ENCODE data around the gene AQP12B.

Gene AQP12B

DNA sequence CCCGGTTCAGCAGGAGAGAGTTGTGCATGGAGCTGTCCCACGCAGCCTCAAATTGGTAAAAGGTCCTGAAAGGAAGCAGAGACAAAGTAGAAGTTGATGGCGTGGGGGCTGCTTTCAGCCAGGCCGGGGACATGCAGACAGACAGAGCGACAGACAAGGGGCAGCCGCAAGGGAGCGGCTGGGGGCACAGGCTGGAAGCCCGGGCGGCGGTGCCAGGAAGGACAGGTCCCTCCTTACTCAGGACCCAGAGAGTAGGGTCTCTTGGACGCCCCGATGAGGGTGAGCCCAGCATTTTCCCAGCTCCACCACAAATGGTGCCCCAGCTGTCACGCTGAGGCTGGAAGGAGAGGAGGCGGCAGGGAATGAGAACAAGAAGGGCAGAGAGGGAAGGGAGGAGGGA lies 44.2 kb upstream of the AQP12B start:
- 88% methylated on average over 12 of the region's 14 CpGs for WGBS
- Histone ChIP-seq H2BK120ac (ENCODE audit: low read depth, low read length) (no peak overlapping the region), H3K18ac (ENCODE audit: low read depth in 1 of 2, low read length in 2 of 2) (no peak overlapping the region)

DNA sequence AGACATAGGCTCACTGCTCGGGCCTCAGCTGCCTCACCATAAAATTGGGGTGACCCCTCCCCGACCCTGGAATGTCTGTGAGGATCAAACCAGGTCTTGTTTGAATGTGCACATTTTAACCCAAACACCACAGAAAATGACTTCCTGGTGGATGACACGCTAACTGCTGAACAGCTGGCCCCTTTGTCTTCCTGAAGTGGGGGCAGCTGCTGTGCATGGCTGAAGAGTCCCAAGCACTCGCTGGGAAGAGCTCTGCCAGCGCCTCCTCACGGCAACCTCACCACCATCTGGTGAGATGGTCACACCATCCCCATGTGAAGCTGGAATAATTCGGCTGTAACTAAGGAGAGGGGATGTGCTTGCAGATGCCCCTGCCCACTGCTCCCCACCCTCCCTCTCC lies 43.0 kb upstream of the AQP12B start:
- no peak overlapping the region for H4K8ac ChIP-seq (ENCODE audit: low read length)
- no peaks in the 10 kb centered on the region for H3K36me3 ChIP-seq (ENCODE audit: control insufficient read depth in 1 of 2, insufficient read depth in 2 of 2, low read depth in 1 of 2, low read length in 2 of 2)
- H3K18ac ChIP-seq (ENCODE audit: low read depth in 1 of 2, low read length in 2 of 2), result no peak overlapping the region
- H3K14ac ChIP-seq (ENCODE audit: low read length in 2 of 2), result no peak overlapping the region
- DNase-seq, result no peak
- no peak overlapping the region for H3K27ac ChIP-seq (ENCODE audit: low read length, poor library complexity, severe bottlenecking)
- no peak overlapping the region for H3K9ac ChIP-seq (ENCODE audit: low read length)
- no peak overlapping the region for H2AFZ ChIP-seq (ENCODE audit: low read depth, low read length)
- no peak overlapping the region for H2BK120ac ChIP-seq (ENCODE audit: low read depth, low read length)
- no peak overlapping the region for H2AK5ac ChIP-seq (ENCODE audit: low read length, severe bottlenecking)
- no peaks in the 10 kb centered on the region for H3K9me3 ChIP-seq (ENCODE audit: control insufficient read depth, low read length)
- H4K91ac ChIP-seq (ENCODE audit: low read length), result no peak overlapping the region
- no peaks in the 10 kb centered on the region for H3K79me1 ChIP-seq (replicated peaks; ENCODE audit: low read length, poor library complexity, severe bottlenecking)
- no peak overlapping the region for H3K23ac ChIP-seq (ENCODE audit: low read length in 2 of 2)
- H3K4me1 ChIP-seq (ENCODE audit: control insufficient read depth, insufficient read depth, low read depth, low read length), result no peaks in the 10 kb centered on the region
- H3K27me3 ChIP-seq (ENCODE audit: control insufficient read depth in 1 of 2, insufficient read depth in 1 of 2, low read length in 2 of 2), result peaks cover 15 to 70% of the 10 kb centered on the region in 2 experiments
- no peak overlapping the region for H2BK5ac ChIP-seq (ENCODE audit: low read depth, low read length, poor library complexity, severe bottlenecking)
- no peak overlapping the region for H2BK12ac ChIP-seq (ENCODE audit: low read length in 2 of 2)
- no peak overlapping the region for H3K4ac ChIP-seq (ENCODE audit: low read depth in 1 of 2, low read length in 2 of 2)
- 79% methylated on average over 7 of the region's 7 CpGs for WGBS
- no peak overlapping the region for H2BK15ac ChIP-seq (ENCODE audit: low read depth, poor library complexity, severe bottlenecking)
- no peak overlapping the region for H3K4me3 ChIP-seq (ENCODE audit: insufficient read depth in 1 of 2, low read depth in 1 of 2, low read length in 2 of 2)
- H3K4me2 ChIP-seq (ENCODE audit: low read length, poor library complexity, severe bottlenecking), result no peak overlapping the region

More for the DNA sequence above, 44.2 kb upstream of the AQP12B start:
- Histone ChIP-seq H2BK12ac (ENCODE audit: low read length in 2 of 2) (no peak overlapping the region), H3K23ac (ENCODE audit: low read length in 2 of 2) (no peak overlapping the region), H3K9ac (ENCODE audit: low read length) (no peak overlapping the region), H2BK5ac (ENCODE audit: low read depth, low read length, poor library complexity, severe bottlenecking) (no peak overlapping the region), H3K4me1 (ENCODE audit: control insufficient read depth, insufficient read depth, low read depth, low read length) (peaks cover 3% of the 10 kb centered on the region), H3K36me3 (ENCODE audit: control insufficient read depth in 1 of 2, insufficient read depth in 2 of 2, low read depth in 1 of 2, low read length in 2 of 2) (no peaks in the 10 kb centered on the region), H2AK5ac (ENCODE audit: low read length, severe bottlenecking) (no peak overlapping the region), H3K79me1 (replicated peaks; ENCODE audit: low read length, poor library complexity, severe bottlenecking) (no peaks in the 10 kb centered on the region), H3K9me3 (ENCODE audit: control insufficient read depth, low read length) (no peaks in the 10 kb centered on the region), H3K27ac (ENCODE audit: low read length, poor library complexity, severe bottlenecking) (no peak overlapping the region), H3K4me3 (ENCODE audit: insufficient read depth in 1 of 2, low read depth in 1 of 2, low read length in 2 of 2) (no peak overlapping the region), H3K4ac (ENCODE audit: low read depth in 1 of 2, low read length in 2 of 2) (no peak overlapping the region), H4K91ac (ENCODE audit: low read length) (no peak overlapping the region), H3K4me2 (ENCODE audit: low read length, poor library complexity, severe bottlenecking) (no peak overlapping the region), H2AFZ (ENCODE audit: low read depth, low read length) (no peak overlapping the region), H2BK15ac (ENCODE audit: low read depth, poor library complexity, severe bottlenecking) (no peak overlapping the region), H3K14ac (ENCODE audit: low read length in 2 of 2) (no peak overlapping the region), H4K8ac (ENCODE audit: low read length) (no peak overlapping the region), H3K27me3 (ENCODE audit: control insufficient read depth in 1 of 2, insufficient read depth in 1 of 2, low read length in 2 of 2) (peaks cover 25 to 71% of the 10 kb centered on the region in 2 experiments)
- no peak for DNase-seq

DNA sequence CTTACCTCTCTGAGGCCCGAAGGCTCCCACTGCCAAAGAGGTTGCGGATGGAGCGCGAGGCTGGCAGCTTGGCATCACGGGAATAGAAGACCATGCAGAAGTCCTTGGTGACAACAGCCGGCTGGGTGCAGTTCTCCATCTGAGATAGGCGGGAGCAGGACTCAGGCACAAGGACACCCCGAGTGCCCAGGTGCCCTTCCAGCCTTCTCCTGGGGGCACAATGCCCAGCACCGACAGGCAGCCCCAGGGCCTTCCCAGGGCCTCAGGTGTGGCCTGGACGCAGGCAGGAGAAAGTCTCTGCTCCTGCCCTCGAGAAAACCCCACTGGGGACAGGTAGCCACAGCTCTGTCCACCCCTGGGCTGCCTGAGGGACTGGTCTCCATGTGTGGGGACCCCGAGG lies 42.6 kb upstream of the AQP12B start:
- Histone ChIP-seq H3K23ac (ENCODE audit: low read length in 2 of 2) (no peak overlapping the region), H3K27ac (ENCODE audit: low read length, poor library complexity, severe bottlenecking) (no peak overlapping the region), H3K14ac (ENCODE audit: low read length in 2 of 2) (no peak overlapping the region), H3K4me3 (ENCODE audit: insufficient read depth in 1 of 2, low read depth in 1 of 2, low read length in 2 of 2) (no peak overlapping the region), H3K4me2 (ENCODE audit: low read length, poor library complexity, severe bottlenecking) (no peak overlapping the region), H3K36me3 (ENCODE audit: control insufficient read depth in 1 of 2, insufficient read depth in 2 of 2, low read depth in 1 of 2, low read length in 2 of 2) (no peaks in the 10 kb centered on the region), H3K4ac (ENCODE audit: low read depth in 1 of 2, low read length in 2 of 2) (no peak overlapping the region), H3K18ac (ENCODE audit: low read depth in 1 of 2, low read length in 2 of 2) (no peak overlapping the region), H4K8ac (ENCODE audit: low read length) (no peak overlapping the region), H4K91ac (ENCODE audit: low read length) (no peak overlapping the region), H3K79me1 (replicated peaks; ENCODE audit: low read length, poor library complexity, severe bottlenecking) (no peaks in the 10 kb centered on the region), H3K27me3 (ENCODE audit: control insufficient read depth in 1 of 2, insufficient read depth in 1 of 2, low read length in 2 of 2) (peaks cover 11 to 71% of the 10 kb centered on the region in 2 experiments), H3K4me1 (ENCODE audit: control insufficient read depth, insufficient read depth, low read depth, low read length) (no peaks in the 10 kb centered on the region), H2BK5ac (ENCODE audit: low read depth, low read length, poor library complexity, severe bottlenecking) (no peak overlapping the region), H2AK5ac (ENCODE audit: low read length, severe bottlenecking) (no peak overlapping the region), H3K9ac (ENCODE audit: low read length) (no peak overlapping the region), H3K9me3 (ENCODE audit: control insufficient read depth, low read length) (no peaks in the 10 kb centered on the region), H2BK15ac (ENCODE audit: low read depth, poor library complexity, severe bottlenecking) (no peak overlapping the region), H2BK120ac (ENCODE audit: low read depth, low read length) (no peak overlapping the region), H2BK12ac (ENCODE audit: low read length in 2 of 2) (no peak overlapping the region), H2AFZ (ENCODE audit: low read depth, low read length) (no peak overlapping the region)
- DNase-seq, result no peak
- WGBS, result 87% methylated on average over 12 of the region's 12 CpGs

DNA sequence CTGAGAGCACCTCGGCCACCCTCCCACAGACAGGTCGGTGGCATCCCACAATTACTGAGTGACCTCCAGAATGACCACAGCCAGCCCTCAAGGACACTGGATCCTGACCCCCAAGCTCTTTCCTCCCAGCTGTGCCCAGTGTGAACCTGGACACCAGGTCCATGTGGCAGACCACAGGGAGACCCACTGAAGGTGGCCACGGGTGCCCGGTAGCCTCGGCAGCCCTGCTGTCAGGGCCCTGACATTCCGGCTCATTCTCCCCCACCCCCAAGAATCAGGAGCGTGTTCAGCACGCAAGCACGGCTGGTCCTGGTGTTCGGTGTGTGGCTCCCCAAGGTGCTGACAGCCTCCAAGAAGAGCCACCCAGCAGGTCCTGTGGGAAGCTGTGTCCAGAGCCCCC lies 41.7 kb upstream of the AQP12B start:
- no peak overlapping the region for H2AK5ac ChIP-seq (ENCODE audit: low read length, severe bottlenecking)
- peaks cover 4 to 67% of the 10 kb centered on the region in 2 experiments for H3K27me3 ChIP-seq (ENCODE audit: control insufficient read depth in 1 of 2, insufficient read depth in 1 of 2, low read length in 2 of 2)
- WGBS, result 97% methylated on average over 10 of the region's 10 CpGs

More for the DNA sequence above, 41.7 kb upstream of the AQP12B start:
- Histone ChIP-seq H3K4me3 (ENCODE audit: insufficient read depth in 1 of 2, low read depth in 1 of 2, low read length in 2 of 2) (no peak overlapping the region), H2BK120ac (ENCODE audit: low read depth, low read length) (no peak overlapping the region), H4K91ac (ENCODE audit: low read length) (peak overlapping the region; percentile 29), H3K9me3 (ENCODE audit: control insufficient read depth, low read length) (no peaks in the 10 kb centered on the region), H4K8ac (ENCODE audit: low read length) (no peak overlapping the region), H3K4ac (ENCODE audit: low read depth in 1 of 2, low read length in 2 of 2) (no peak overlapping the region), H2BK5ac (ENCODE audit: low read depth, low read length, poor library complexity, severe bottlenecking) (no peak overlapping the region), H3K27ac (ENCODE audit: low read length, poor library complexity, severe bottlenecking) (no peak overlapping the region), H3K9ac (ENCODE audit: low read length) (no peak overlapping the region), H3K79me1 (replicated peaks; ENCODE audit: low read length, poor library complexity, severe bottlenecking) (no peaks in the 10 kb centered on the region), H2BK15ac (ENCODE audit: low read depth, poor library complexity, severe bottlenecking) (no peak overlapping the region), H3K14ac (ENCODE audit: low read length in 2 of 2) (no peak overlapping the region), H3K4me1 (ENCODE audit: control insufficient read depth, insufficient read depth, low read depth, low read length) (no peaks in the 10 kb centered on the region), H3K18ac (ENCODE audit: low read depth in 1 of 2, low read length in 2 of 2) (no peak overlapping the region), H3K36me3 (ENCODE audit: control insufficient read depth in 1 of 2, insufficient read depth in 2 of 2, low read depth in 1 of 2, low read length in 2 of 2) (no peaks in the 10 kb centered on the region), H3K23ac (ENCODE audit: low read length in 2 of 2) (no peak overlapping the region), H2BK12ac (ENCODE audit: low read length in 2 of 2) (no peak overlapping the region), H3K4me2 (ENCODE audit: low read length, poor library complexity, severe bottlenecking) (no peak overlapping the region), H2AFZ (ENCODE audit: low read depth, low read length) (no peak overlapping the region)
- DNase-seq, result no peak

Data from mesenchymal stem cell (in vitro differentiated cells and primary cell).